Measurements from ENCODE around the gene LAMA3.

GRCh38 chr18:23689616-23690504 is 607 bp downstream of the LAMA3 start:
- TF ChIP-seq ZNF274 (IDR thresholded peaks at IDR 0.05; ENCODE audit: low read depth, low read length): no peak
- TF ChIP-seq SUZ12 (IDR thresholded peaks at IDR 0.05; ENCODE audit: extremely low read depth, insufficient read depth, insufficient read length): peak; percentile 13
